HG03097 (cell line): ENCODE data around the gene TEX28.

ENCODE experiments used
- ATAC-seq: cut with Tn5 transposase; IDR thresholded peaks from one replicate; pipeline ENCODE4 v1.9.1; 2021; ENCODE audit not compliant: unreplicated experiment, low FRiP score

TEX28 gene, protein sequence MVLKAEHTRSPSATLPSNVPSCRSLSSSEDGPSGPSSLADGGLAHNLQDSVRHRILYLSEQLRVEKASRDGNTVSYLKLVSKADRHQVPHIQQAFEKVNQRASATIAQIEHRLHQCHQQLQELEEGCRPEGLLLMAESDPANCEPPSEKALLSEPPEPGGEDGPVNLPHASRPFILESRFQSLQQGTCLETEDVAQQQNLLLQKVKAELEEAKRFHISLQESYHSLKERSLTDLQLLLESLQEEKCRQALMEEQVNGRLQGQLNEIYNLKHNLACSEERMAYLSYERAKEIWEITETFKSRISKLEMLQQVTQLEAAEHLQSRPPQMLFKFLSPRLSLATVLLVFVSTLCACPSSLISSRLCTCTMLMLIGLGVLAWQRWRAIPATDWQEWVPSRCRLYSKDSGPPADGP

GRCh38 chrX:154294791-154295574 is at the start of gene TEX28:
Gene TEX28, minus strand, starts transcription at chrX:154295124. Its CDS starts 3,007 bp downstream, at chrX:154292117.
- no peak for ATAC-seq

- peak; percentile 30 for ATAC-seq
These were observed 48.7 kb upstream of the TEX28 start for GRCh38 chrX:154343620-154344019.

- peak; percentile 8 for ATAC-seq
These were observed 48.1 kb upstream of the TEX28 start for GRCh38 chrX:154343063-154343462.

GRCh38 chrX:154341399-154342298 is 46.7 kb upstream of the TEX28 start:
- ATAC-seq: peak; percentile 68

DNA sequence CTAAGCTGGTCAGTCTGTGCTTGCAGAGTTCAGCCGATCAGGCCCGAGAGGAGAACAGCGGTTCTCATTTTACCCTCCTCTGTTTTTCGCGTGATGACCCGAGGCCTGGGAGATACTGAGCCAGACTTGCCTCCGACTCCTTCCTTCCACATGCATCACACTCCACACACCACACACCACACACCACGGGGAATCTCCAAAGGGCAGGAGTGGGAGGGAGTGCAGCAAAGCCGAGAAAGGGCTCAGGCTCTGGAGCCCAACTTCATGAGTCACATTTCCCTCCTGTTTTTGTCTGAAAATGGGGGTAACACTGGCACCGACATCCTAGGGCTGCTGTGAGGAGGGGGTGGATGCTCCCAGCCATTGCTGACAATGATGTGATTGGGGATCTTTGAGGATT is 39.6 kb upstream of the TEX28 start:
- ATAC-seq: no peak

- ATAC-seq: no peak
These were observed 38.9 kb upstream of the TEX28 start for GRCh38 chrX:154333837-154334271.

DNA sequence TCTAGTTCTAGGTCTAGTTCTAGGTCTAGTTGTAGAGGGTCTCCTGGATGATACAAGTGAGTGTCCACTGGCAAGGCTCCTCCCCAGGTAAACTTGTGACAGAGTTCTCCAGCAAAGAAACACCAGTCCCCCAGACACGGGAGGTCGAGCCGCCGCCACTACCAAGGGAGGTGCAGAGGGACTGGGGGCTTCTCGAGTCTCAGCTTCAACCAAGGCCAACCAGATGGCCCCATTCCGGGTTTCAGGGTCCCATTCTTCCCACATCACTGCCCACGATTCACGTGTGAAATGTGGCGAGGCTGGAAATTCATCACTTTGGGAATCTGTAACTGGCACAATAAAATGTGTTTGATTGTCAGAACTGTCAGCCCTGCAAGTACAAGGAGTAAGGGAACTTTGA is 38.2 kb upstream of the TEX28 start:
- ATAC-seq: no peak

DNA sequence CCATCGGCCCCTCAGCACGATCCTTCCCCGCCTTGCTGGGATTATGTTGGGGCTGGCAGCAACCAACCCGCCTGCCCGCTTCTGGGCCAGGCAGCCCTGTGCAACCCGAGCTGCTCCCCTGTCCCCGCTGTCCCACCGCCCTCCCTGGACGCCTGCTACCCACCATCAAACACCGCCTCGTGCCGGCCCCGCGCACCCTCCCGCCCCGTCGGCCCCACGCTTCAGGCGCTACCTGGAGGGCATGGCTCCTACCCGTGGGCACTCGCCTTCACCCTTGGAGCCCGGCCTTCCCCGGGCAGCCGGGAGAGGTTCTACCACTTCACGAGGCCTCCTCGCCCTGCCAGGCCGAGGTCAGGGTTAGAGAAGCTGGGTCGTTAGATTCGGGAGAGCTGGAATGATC is 37.6 kb upstream of the TEX28 start:
- no peak for ATAC-seq

DNA sequence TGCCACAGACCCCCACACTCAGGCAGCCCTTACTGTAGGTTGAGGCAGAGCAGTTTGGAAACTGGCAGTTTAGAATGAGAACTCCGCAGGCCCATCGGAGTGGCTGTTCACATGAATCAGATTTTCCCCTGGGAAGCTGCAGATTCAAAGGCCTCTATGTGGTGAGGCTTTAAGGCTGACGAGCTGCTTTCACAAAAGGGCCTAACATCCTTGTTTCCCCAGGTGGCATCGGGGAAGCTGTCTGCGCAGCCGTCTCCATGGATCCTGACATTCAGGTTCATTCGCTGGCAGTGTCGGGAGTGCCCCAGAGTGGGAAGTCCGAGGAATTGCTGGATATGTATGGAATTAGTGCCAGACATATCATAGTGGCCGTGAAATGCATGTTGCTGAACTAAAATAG is 34.4 kb upstream of the TEX28 start:
- no peak for ATAC-seq

GRCh38 chrX:154328646-154329045 is 33.7 kb upstream of the TEX28 start:
- no peak for ATAC-seq

- no peak for ATAC-seq
These were observed 32.3 kb upstream of the TEX28 start for GRCh38 chrX:154327038-154327820.

GRCh38 chrX:154325541-154325940 is 30.6 kb upstream of the TEX28 start:
- no peak for ATAC-seq

GRCh38 chrX:154323537-154323936 is 28.6 kb upstream of the TEX28 start:
- no peak for ATAC-seq

- ATAC-seq: no peak
These were observed 28.0 kb upstream of the TEX28 start for GRCh38 chrX:154322890-154323289.

DNA sequence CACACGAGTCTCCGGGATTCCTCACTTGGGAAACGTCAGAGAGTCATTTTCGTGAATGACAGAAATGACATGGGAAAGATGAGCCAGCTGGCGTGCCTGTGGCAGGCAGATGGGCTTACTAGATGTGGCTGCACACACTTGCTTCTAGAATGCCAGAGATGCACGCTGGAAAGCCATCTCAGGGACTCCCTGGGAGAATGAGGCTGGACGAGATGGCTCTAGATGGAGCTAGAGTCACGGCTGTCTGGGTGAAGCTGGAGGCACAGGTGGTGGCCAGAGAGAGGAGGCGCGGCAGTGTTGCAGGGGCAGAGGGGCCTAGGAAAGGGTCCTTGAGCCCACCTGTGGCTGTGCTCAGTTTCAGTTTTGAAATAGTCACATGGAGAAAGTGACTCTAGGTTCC is 26.7 kb upstream of the TEX28 start:
- ATAC-seq: no peak

DNA sequence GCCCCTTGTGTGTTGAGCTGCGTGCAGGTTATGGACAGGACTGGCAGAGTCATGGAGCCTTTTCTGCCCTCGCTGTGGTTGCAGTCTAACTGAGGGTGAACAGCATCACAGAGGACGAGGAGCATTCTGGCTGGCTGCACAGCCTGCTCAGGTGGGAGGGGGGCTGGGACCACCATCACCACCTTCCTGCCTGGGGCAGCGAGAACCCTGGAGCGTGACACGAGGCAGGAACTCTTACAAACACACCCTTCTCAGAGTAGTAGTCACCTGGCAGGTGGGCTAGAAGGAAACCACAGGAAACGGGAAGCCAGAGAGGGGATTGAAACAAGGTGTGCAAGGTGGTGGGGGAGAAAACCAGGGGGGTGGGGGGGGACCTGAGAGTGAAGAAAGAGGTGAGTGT is 26.2 kb upstream of the TEX28 start:
- ATAC-seq: no peak

- ATAC-seq: no peak
These were observed 25.5 kb upstream of the TEX28 start for GRCh38 chrX:154320406-154320805.

DNA sequence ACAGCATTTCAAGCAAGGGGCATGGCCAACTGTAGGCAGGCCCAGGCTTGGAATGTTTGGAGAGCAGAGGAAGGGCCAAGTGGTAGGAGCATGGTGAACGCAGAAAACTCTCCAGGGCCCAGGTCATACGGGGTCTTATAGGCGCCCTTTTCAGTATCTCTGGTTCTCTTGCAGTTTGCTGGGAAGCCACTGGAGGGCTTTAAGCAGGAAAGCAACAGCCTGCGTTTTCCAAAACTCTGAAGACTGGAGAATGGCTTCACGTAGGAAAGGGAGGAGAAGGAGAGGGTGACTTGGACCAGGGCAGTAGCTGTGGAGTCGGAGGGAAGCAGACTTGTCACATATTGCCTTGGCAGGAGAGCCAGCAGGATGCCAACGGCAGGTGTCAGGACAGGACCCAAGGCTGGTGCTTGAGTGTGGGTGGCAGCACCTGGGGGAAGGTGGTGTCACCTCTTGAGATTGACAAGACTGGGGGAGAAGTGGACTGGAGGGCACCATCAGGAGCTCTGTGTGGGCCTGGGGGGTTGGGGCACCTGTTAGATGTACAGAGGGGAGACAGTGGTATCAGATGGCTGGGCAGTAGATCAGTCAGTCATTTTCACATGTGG is 22.6 kb upstream of the TEX28 start:
- ATAC-seq: no peak

DNA sequence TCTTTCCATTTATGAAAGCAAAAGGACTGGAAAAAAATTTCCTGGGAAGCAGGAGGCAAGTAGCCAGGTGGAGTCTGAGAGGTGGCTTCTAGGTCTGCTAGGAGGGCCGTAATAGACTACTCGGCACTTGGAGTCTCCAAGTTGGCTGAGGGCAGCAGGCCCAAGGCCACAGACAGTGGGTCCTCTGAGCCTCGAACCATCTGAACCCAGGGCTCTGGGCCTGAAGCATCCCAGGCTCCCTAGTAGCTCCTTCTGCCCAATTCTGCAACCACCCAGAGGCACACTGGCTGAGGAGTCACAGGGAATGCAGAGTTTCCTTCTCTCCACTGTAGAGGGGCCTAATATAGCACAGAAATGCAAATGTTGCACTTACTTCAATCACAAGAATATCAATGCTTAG is 20.5 kb upstream of the TEX28 start:
- ATAC-seq: no peak

- ATAC-seq: no peak
These were observed 18.2 kb upstream of the TEX28 start for GRCh38 chrX:154313147-154313546.
